ENCODE results near the gene DUXA.

DUXA gene

DNA sequence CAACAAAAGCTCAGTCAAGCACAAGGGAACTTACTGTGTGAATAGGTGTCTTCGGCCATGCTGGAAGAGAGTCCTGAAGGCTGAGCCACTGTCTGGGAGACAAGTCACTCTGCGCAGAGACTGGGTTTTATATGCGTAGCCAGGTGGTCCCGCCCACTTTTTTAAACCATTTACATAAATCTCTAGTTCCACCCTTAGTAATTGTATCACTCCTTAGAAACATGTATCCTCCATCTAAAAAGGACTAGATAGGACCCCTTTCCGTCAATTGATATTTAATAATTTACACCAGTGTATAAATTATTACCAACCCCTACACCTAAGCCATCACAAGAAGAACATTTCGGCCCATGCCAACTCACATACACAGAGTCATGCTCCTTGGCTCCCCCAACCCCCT, at the start of gene DUXA:
Gene DUXA, minus strand, starts transcription at position 101 of the 400 bp plus-strand sequence. Its CDS starts 42 bp downstream, at position 59.
- no peak within 1 kb of the TSS for H3K4me3 ChIP-seq (ENCODE audit: low read depth, low read length, poor library complexity, severe bottlenecking)
- 0 out of 2 replicates have a peak, but pooled peaks cover 2% of the 10 kb centered on the region for H3K9me3 ChIP-seq (ENCODE audit: low read length)
- H4K20me1 ChIP-seq (ENCODE audit: insufficient read depth, low read length), result no peaks in the 10 kb centered on the region
- no peaks in the 10 kb centered on the region for H3F3A ChIP-seq (ENCODE audit: insufficient read depth, low read length)
- no peaks in the 10 kb centered on the region for H3K79me2 ChIP-seq (ENCODE audit: insufficient read depth, low read length)
- H3K9ac ChIP-seq (ENCODE audit: low read length), result no peak within 1 kb of the TSS
- H3K4me1 ChIP-seq (ENCODE audit: insufficient read depth, low read length, severe bottlenecking), result no peaks in the 10 kb centered on the region
- no peak within 1 kb of the TSS for H2AFZ ChIP-seq (ENCODE audit: low read length)
- no peak within 1 kb of the TSS for H3K27ac ChIP-seq (ENCODE audit: low read depth, low read length, poor library complexity, severe bottlenecking)
- no peaks in the 10 kb centered on the region for H3K27me3 ChIP-seq (ENCODE audit: insufficient read depth, low read length)
- H3K4me2 ChIP-seq (ENCODE audit: low read length), result no peak within 1 kb of the TSS
- TF ChIP-seq CTCF (IDR thresholded peaks at IDR 0.05; ENCODE audit: low read length) (no peak), EZH2 (IDR thresholded peaks at IDR 0.05; ENCODE audit: borderline replicate concordance, low read length) (no peak)
- no peaks in the 10 kb centered on the region for H3K36me3 ChIP-seq (ENCODE audit: insufficient read depth, low read length)
- H3K9me2 ChIP-seq (ENCODE audit: low read depth, low read length), result no peaks in the 10 kb centered on the region

DNA sequence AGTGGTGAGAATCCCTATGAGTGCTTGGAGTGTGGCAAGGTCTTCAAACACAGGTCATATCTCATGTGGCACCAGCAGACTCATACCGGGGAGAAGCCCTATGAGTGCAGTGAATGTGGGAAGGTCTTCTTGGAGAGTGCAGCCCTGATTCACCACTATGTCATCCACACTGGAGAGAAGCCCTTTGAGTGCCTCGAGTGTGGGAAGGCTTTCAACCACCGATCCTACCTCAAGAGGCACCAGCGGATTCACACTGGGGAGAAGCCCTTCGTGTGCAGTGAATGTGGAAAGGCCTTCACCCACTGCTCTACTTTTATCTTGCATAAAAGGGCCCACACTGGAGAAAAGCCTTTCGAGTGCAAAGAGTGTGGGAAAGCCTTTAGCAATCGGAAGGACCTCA, 44.8 kb upstream of the DUXA start:
- Histone ChIP-seq H3K36me3 (ENCODE audit: insufficient read depth, low read length) (peaks cover 75% of the 10 kb centered on the region), H3K9me2 (ENCODE audit: low read depth, low read length) (no peaks in the 10 kb centered on the region), H3K9ac (ENCODE audit: low read length) (no peak overlapping the region), H3K9me3 (ENCODE audit: low read length) (no peaks in the 10 kb centered on the region; the same call in 1 of the 2 replicates), H3K27me3 (ENCODE audit: insufficient read depth, low read length) (no peaks in the 10 kb centered on the region), H4K20me1 (ENCODE audit: insufficient read depth, low read length) (no peaks in the 10 kb centered on the region), H2AFZ (ENCODE audit: low read length) (no peak overlapping the region), H3K79me2 (ENCODE audit: insufficient read depth, low read length) (no peaks in the 10 kb centered on the region), H3K4me3 (ENCODE audit: low read depth, low read length, poor library complexity, severe bottlenecking) (no peak overlapping the region), H3F3A (ENCODE audit: insufficient read depth, low read length) (no peaks in the 10 kb centered on the region; the same call in 1 of the 2 replicates), H3K4me2 (ENCODE audit: low read length) (no peak overlapping the region), H3K27ac (ENCODE audit: low read depth, low read length, poor library complexity, severe bottlenecking) (no peak overlapping the region), H3K4me1 (ENCODE audit: insufficient read depth, low read length, severe bottlenecking) (no peaks in the 10 kb centered on the region)
- TF ChIP-seq CTCF (IDR thresholded peaks at IDR 0.05; ENCODE audit: low read length) (no peak), EZH2 (IDR thresholded peaks at IDR 0.05; ENCODE audit: borderline replicate concordance, low read length) (no peak)

GRCh38 chr19:57210381-57210780, 43.1 kb upstream of the DUXA start:
- Histone ChIP-seq H3K4me2 (ENCODE audit: low read length) (no peak overlapping the region), H3K27me3 (ENCODE audit: insufficient read depth, low read length) (no peaks in the 10 kb centered on the region), H3K4me1 (ENCODE audit: insufficient read depth, low read length, severe bottlenecking) (no peaks in the 10 kb centered on the region), H3K27ac (ENCODE audit: low read depth, low read length, poor library complexity, severe bottlenecking) (no peak overlapping the region), H4K20me1 (ENCODE audit: insufficient read depth, low read length) (no peaks in the 10 kb centered on the region), H3K4me3 (ENCODE audit: low read depth, low read length, poor library complexity, severe bottlenecking) (no peak overlapping the region), H3K9ac (ENCODE audit: low read length) (no peak overlapping the region), H3K9me3 (ENCODE audit: low read length) (no peaks in the 10 kb centered on the region; the same call in 1 of the 2 replicates), H2AFZ (ENCODE audit: low read length) (no peak overlapping the region), H3F3A (ENCODE audit: insufficient read depth, low read length) (no peaks in the 10 kb centered on the region; the same call in 1 of the 2 replicates), H3K9me2 (ENCODE audit: low read depth, low read length) (no peaks in the 10 kb centered on the region), H3K79me2 (ENCODE audit: insufficient read depth, low read length) (no peaks in the 10 kb centered on the region), H3K36me3 (ENCODE audit: insufficient read depth, low read length) (peaks cover 74% of the 10 kb centered on the region)
- no peak for TF ChIP-seq CTCF (IDR thresholded peaks at IDR 0.05; ENCODE audit: low read length)
- no peak for TF ChIP-seq EZH2 (IDR thresholded peaks at IDR 0.05; ENCODE audit: borderline replicate concordance, low read length)

All from OCI-LY1 (cell line).